HG02798 (cell line): Measurements from ENCODE around the gene ACOX3.

Experiments used
- ATAC-seq: cut with Tn5 transposase; IDR thresholded peaks from one replicate; pipeline ENCODE4 v1.9.1; 2021; ENCODE audit warnings: mild to moderate bottlenecking; ENCODE audit not compliant: unreplicated experiment, poor library complexity

ACOX3 gene

DNA sequence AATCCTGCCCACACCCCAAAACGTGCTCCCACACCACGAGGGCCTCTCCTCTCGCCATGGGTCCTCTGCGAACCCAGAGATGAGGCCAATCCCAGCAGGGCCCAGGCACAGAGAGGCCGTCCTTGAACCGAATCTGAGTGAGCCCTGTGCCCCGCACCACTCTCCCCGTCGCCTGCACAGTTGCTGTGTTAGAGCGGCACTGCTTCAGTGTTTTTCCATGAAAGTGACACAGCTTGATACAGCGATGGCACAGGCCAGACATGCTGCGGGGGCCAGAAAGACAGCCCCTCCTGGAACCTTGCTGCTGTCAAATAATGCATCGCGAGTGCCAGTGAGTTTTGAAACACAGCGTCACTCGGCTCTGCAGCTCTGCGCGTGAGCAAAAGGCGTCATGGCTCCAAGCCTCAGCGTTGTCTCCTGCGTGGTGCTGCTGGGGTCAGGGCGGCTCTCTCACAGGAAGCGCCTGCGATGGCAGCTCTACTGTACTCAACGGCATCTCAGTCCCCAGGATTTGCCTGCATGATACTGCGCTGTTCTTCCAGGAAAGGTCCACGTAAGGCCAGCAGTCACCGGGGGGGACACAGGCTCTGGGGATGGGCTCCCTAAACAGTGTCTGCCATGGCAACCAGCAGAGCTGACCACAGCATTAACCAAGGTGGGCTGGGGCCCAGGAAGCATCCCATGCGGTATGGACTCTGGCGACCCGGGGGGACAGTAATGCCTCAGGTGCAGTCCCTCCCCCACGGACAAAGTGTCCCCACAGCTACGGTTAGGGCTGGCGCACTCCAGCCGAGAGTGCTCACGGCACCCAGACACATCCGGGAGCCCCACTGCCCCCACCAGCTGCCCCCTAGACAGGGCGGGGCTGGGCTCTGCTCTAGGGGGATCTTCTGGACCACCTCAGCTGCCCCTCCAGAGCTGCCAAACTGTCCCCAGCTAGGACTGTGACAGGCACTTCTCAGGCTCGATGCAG is 63.1 kb downstream of the ACOX3 start:
- ATAC-seq = no peak

DNA sequence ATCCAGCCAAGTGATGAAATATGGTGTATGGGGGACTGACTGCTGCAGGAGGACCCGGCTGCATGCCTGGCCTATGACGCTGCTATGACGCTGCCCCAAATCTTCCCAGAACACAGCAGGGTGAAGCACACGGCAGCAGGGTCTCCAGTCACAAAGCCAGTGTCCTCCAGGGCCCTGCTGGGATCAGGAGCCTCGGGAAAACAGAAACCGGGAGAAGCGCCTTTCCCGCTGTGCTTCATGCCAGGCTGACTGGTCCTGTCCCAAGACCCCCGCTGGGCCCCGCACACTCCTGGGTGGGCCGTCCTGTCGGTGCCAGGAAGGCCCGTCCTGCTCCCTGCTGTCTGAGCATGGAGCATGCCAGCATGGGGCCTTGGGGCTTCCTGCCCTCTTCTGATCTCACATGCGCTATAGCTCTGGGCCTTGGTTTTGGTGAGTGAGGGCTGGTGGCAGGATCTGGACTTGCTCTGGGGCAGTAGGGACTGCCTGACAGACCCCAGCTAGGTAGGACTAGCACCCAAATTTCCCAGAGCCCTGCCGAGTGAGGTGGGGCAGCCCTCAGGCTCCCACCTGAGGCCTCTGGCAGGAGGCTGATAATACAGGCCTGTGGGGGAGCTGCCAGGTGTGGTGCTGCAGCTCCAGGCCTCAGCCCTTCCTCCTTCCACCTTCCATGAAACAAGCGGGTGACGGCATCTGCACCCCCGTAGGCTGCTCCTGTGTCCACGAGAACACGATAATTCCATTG is 64.0 kb downstream of the ACOX3 start:
- ATAC-seq = no peak

DNA sequence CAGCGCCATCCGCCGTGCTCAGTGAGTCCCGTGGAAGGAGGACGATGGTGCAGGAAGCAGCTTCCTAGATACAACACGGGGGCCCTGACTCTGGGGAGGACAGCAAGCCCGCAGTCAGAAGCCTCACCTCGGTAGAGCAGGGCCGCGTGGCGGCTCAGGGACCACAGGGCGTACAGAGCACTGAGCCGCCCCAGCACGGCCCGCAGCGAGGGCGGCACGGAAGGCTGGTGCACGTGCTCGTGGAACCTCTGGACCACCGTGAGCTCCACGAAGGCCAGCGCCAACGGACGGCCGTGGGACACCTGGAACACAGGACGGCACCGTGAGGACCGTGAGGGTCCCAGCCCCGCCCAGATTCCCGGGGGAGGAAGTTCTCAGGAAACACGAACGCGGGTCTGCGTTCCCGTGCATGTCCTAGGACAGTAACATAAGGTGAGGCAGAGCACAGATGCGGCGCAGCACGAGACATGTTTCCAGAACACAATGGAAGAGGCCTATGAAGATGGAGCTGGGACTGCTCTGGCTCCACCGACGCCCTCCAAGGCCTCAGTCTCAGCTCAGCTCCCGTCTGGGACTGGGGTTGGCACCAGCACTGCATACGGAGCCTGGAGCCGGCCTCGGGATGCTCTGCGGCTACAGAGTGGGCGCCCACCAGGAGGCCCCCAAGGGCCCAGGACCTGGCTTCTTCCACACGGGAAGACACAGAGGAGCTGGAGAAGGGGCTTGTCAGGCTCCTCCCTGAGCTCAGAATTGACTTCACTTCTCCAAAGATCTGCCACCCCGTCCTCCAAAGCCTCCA is 65.5 kb downstream of the ACOX3 start:
- ATAC-seq = no peak

DNA sequence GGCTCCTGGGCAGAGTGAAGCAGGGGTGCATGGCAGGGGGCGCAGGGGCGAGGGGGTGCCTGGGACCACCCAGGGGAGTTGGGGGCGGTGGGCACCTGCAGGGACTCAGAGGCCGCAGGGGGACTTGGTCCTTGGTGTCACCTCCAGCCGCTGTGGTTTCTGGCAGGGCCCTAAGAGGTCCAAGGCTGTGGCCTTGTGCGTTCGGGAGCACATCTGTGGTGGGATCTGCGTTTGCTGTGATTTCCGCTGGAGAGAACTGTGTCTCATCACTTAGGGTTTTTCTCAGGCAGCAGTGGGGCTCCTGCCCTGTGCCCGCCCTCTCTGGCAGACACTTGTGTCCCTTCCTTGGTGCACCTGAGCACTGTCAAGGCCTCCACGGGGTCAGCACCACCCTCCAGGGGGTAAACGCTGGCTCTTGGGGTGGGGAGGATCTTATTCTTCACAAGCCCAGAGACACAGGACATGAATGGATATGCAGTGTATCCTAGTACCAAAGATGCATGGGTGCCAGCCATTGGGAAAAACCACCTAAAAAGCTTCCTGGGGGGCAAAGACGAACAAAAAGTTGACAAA is 66.5 kb downstream of the ACOX3 start:
- no peak for ATAC-seq

DNA sequence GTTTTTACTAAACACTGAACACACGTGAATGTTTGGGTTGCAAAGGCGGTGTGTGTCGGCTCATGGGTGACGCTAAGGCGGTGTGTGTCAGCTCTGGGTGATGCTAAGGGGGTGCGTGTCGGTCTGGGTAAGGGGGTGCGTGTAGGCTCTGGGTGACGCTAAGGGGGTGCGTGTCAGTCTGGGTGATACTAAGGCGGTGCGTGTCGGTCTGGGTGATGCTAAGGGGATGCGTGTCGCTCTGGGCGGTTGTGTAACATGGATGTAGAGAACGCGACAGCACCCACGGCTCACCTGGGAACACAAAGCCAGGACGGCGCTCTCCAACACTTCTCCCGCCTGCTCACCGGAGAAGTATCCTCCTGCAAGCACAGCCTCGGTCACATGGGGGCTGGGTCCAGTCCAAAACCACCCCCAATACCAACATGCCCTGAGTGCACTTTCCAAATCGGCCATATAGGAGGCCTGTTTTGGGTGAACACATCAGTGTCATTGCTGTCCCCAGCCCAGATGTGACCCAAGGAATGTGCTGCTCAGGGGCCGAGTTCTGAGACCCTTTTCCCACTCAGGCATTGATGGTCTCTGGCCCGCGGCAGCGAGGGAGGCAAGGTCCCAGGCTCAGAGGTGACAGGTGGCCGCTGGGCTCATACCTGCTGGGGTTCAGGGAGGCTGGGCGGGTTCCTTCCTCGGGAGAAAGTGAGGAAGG is 67.1 kb downstream of the ACOX3 start:
- no peak for ATAC-seq

DNA sequence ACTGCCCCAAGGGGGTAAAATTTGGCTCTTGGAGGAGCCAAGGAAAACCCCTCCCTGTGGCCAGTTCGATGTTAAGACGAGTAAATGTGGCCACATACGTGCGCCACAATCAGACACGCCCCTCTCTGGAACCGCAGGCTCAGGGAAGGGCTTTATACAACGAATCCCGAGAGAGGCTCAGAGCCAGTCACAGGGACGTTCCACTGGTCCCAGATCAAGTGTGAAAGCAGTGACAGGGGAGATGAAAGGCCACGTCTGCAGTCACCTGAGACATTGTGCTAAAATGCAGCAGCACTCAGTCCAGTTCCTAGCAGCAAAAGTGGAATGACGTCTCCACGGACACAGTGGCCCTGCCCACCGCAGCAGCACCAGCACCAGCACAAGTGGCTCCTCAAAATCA is 68.0 kb downstream of the ACOX3 start:
- no peak for ATAC-seq

DNA sequence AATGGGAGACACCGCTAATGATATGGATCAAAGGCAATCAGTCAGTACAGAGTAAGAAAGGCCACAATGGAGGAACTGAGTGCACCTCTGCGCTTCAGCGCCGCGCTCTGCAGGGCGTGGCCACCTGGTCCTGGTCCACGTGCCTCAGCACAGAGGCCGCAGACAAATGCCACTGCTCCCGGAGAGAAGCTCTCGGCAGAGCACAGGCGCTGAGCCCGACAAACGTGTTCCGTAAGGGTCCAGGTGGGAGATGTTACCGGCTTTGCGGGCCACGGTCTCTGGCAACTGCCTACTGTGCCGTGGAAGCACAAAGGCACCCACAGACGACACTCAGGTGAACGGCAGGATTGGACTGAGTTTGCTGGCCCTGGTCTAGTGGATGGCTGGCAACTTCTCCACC is 68.9 kb downstream of the ACOX3 start:
- ATAC-seq = no peak

DNA sequence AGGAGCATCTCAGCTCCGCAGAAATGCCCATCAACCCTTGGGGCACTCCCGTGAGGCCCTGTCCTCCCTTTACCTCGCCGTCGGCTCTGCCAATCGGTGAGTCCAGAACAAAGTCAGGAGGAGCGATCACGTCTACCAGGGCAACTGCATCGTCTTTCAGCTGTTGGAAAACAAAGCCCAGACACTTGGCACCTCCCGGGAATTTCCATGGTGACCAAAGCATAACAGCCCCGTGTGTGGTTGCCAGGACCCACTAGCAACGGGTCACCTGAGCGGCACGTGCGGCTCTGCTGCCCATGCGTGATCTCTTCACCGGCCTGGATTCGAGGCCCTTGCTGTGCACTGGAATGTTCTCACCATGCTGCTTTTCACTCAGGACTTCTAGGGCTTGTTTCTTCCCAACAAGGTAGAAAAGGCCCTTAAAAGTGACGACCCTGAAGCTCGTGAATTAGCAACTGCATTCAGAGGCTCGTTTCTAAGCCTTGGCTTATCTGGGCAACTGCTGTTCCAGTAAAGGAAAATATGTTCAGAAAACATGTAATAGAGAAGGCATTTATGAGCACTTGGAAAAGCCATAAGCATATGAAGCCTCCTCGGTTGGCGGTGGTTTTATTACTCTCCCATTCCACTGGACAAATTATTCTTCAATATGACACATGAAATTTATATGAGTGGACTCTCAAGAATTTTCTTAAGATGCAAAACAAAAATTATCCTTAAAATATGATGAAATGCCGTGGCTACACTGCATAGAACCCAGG is 69.5 kb downstream of the ACOX3 start:
- no peak for ATAC-seq

DNA sequence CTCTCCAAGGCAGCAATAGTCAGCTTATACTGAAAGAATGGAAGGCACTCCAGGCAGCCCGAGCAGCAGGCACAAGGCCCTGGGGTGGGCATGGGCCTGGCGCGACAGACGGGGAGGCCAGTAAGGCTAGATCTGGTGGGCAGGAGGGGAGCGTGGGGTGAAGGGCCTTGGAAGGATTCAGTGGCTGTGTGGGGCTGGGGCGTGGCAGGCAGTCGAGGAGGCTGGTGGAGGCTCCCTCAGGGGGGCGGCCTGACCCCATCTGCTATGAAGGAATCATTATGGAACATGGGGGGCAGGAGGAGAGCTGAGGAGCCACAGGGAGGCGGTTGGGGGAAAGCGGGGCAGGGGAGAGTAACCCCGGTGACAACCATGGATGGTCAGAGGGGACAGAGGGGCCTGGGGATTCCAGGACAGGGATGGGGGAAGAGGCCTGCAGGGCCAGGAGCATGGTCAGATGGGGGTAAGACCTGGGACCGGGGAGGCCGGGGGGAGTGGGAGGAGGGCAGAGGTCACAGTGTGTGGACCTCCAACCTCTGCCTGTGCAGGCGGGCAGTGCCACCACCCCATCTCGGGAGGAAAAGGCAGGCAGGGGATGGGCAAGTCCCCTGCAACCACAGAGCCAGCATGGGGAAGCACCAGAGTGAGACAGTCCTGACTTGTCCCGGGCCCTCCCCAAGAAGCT is 70.3 kb downstream of the ACOX3 start:
- ATAC-seq = no peak

DNA sequence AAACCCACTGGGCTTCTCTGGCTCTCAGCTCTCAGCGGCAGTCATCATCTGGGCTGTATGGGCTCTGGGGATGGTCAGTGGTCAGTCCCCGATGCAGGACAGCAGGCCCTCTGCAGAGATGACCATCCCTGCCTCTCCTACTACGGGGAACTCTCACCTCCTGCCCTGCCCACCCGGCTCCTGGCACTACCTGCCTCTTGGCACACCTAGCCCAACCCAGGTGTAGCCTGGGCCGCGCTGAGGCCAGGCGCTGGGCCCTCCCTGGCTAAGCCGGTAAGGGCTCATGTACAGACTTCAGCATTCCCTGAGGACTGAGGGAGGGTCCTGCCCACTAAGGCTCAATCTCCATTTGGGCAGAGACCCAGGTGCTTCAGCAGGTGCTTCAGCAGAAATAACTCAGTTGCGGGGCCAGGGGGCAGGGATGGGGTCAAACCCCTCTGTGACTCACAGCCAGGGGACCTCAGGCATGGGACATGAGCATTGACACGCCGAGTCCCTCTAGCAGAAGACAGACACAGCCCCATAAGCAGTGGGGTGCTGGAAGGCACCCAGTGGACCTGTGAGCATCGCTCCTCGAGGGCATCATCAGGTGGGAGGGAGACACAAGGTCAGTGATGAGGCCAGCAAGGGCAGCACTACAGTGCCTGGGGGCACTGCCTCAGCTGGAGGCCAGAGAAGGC is 71.0 kb downstream of the ACOX3 start:
- ATAC-seq = no peak

DNA sequence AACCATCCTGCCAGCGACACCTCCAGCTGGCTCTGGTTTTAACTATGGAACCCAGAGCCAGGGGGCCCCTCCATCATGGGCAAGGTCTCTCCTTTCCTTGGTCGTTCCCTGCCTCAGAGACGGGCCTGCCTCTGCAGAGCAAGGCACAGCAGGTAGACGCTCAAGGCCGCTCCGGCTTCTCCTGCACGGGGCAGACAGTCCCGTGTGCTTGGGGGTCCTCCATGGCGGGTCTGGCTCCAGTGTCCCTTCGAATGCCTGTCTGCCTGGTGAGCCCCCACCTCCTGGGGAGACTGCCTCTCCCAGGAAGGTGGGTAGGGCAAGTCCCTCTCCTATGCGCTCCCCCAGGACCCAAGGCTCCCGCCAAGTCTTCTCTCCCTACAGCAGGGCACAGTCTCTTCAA is 71.5 kb downstream of the ACOX3 start:
- no peak for ATAC-seq

DNA sequence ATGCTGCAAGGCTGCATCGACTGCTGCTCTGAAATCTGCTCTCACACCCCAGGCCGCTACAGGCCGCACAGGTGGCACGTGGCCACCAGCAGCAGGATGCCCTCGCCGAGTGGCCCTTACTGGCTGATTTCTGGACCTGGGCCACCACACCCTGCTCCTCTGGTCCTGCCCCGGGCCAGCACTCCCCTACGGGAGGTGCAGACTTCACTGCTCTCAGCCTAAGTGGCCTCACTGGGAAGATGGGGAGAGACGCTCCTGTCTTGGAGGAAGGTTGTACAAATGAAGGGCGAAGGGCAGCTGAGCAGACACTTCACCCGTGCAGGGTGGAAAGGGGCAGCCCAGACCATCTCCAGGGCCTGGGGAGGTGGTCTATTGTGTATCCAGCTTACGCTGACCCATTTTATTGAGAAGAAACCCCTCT is 72.5 kb downstream of the ACOX3 start:
- no peak for ATAC-seq

DNA sequence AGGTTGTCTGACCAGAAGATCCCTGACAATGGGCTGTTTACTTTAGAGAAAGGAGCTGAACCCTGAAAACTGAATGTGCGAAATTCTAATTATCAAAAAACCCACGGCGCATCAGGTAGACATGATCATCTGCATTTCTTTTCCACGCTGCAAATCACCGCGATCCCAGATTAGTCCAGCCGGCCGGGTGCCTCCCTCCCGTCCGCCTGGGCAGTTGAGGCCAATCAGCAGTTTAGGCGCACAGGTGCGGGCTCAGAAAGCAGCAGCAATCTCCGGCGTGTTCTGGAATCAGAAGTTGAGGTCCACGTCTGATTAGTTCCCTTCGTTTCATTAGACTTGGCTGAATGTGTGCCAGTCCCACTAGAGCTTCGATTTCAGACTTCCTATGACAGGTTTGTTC is 73.9 kb downstream of the ACOX3 start:
- no peak for ATAC-seq

DNA sequence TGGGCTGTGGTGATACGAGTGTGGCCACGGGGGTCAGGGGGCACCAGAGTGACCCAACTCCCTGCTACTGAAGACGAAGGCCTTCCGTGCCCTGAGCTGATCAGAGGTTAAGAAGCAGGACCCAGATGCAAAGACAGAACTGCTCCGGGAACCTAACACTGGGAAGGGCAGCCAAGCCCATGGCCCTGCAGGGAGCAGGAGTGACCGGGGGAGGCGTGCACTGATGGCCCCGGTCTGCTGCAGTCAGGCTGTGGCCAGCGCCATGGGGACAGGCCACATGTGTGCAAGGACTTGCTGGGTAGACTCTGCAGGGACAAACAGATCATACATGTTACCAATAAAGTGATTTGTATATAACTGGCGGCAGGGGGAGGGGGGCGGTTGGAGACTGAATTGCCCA is 74.6 kb downstream of the ACOX3 start:
- ATAC-seq = no peak

DNA sequence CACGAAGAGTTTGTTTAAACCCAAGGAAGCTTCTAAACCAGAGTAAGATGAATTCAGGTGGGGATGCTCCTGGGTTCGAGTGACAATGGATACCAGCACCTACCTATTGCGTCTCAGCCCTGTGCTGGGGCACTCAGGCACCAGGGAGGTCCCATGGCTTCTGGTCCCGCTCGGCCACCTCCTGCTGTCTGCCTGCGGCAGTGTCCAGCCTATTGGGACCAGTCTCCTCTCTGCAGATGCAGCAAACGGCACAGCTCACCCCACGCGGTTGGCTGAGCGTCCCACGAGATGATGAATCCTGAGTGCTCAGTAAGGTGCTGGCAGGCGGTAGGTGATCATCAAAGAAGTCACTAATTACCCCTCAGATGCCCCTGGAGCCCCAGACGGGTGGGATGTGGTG is 75.2 kb downstream of the ACOX3 start:
- ATAC-seq = no peak

DNA sequence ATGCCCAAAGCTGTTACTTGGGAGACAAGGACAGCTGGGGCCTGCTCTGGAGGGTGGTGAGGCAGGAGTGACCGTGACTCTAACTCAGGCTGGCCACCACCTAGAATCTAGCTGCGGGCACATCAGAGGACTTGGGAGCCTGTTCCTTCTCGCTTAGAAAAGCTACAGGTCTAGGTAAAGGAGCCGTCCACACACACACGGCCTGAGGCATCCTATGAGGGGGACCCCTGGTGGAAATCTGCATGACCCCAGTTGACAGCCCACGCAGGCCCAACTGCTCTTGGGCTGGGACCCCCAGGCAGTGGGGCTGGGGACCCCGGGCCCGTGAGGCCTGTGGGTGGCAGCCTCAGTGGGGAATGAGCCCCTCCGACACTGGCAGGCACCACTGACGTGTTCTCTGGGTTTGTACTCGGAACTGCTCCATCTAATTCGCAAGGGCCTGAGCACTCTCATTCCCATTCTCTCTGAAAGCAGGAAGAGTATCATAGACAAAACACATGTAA is 75.6 kb downstream of the ACOX3 start:
- ATAC-seq = no peak

DNA sequence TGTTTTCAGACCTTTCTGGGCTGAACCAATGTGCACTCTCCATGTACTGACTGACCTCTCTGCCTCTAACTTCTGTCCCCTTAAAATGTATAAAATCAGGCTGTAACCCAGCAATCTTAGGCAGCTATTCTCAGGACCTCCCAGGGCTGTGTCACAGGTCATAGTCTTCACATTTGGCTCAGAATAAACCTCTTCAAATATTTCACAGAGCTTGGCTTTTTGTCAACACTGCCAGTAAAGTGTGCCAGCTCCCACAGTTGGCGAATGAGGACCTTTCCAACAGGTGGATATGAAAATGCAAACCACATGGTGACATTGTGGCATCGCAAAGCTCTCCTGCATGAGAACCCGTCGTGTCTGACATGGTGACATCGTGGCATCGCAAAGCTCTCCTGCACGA is 76.4 kb downstream of the ACOX3 start:
- ATAC-seq = no peak

DNA sequence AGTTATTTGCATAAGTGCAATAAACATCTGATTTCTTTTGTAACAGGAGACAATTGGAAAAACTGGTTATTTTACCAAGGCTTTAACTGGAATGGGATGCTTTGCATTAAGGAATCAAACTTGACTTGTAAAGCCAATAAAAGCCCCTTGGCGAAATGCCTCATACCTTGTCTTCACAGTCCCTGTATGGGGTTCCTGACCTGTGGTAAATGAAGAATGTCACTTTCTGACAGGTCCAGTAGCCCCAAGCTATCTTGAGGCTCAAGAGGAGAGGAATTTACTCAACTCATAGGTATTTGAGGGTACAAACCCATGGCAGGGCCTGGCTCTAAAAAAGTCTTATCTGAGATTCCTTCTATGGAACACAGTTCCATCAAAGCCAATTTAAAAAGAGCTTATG is 78.0 kb downstream of the ACOX3 start:
- no peak for ATAC-seq
